SK-N-SH (cell line): ENCODE data around the gene RAPSN.

ENCODE experiments used
- CTCF ChIP-seq: fragments of 200-600 bp; sonication (generic); IDR thresholded peaks from 2 replicates; pipeline ENCODE4 v1.6.1; 2017; ENCODE audit warnings: antibody characterized with exemption, mild to moderate bottlenecking, moderate library complexity
- ELF1 ChIP-seq: IDR thresholded peaks from 2 replicates; pipeline ENCODE4 v1.4.0; 2012
- FOXM1 ChIP-seq: IDR thresholded peaks from 2 replicates; pipeline ENCODE4 v1.4.0; 2012; ENCODE audit warnings: low read depth, mild to moderate bottlenecking
- GABPA ChIP-seq: IDR thresholded peaks from 2 replicates; pipeline ENCODE4 v1.4.0; 2012; ENCODE audit warnings: low read depth, mild to moderate bottlenecking
- POLR2AphosphoS5 ChIP-seq: IDR thresholded peaks from 2 replicates; pipeline ENCODE4 v1.6.1; 2012; ENCODE audit warnings: low read depth, low read length
- RCOR1 ChIP-seq: fragments of 150-350 bp; IDR thresholded peaks from 2 replicates; pipeline ENCODE4 v1.6.1; 2017; ENCODE audit warnings: antibody characterized with exemption, low read length
- YY1 ChIP-seq: IDR thresholded peaks from 2 replicates; pipeline ENCODE4 v1.4.0; 2012; ENCODE audit warnings: low read depth, mild to moderate bottlenecking
- TF ChIP-seq, protein P1 (sequence below): IDR thresholded peaks from 2 replicates; pipeline ENCODE4 v1.6.1; 2012; ENCODE audit warnings: mild to moderate bottlenecking, low read depth, low read length, moderate library complexity

- peak; percentile 78 for TF ChIP-seq CTCF
- TF ChIP-seq POLR2AphosphoS5 = no peak
- TF ChIP-seq ELF1 = no peak
- TF ChIP-seq YY1 = no peak
- no peak for TF ChIP-seq RCOR1
- TF ChIP-seq GABPA = no peak
- TF ChIP-seq, protein P1, sequence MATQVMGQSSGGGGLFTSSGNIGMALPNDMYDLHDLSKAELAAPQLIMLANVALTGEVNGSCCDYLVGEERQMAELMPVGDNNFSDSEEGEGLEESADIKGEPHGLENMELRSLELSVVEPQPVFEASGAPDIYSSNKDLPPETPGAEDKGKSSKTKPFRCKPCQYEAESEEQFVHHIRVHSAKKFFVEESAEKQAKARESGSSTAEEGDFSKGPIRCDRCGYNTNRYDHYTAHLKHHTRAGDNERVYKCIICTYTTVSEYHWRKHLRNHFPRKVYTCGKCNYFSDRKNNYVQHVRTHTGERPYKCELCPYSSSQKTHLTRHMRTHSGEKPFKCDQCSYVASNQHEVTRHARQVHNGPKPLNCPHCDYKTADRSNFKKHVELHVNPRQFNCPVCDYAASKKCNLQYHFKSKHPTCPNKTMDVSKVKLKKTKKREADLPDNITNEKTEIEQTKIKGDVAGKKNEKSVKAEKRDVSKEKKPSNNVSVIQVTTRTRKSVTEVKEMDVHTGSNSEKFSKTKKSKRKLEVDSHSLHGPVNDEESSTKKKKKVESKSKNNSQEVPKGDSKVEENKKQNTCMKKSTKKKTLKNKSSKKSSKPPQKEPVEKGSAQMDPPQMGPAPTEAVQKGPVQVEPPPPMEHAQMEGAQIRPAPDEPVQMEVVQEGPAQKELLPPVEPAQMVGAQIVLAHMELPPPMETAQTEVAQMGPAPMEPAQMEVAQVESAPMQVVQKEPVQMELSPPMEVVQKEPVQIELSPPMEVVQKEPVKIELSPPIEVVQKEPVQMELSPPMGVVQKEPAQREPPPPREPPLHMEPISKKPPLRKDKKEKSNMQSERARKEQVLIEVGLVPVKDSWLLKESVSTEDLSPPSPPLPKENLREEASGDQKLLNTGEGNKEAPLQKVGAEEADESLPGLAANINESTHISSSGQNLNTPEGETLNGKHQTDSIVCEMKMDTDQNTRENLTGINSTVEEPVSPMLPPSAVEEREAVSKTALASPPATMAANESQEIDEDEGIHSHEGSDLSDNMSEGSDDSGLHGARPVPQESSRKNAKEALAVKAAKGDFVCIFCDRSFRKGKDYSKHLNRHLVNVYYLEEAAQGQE = no peak
- TF ChIP-seq FOXM1 = no peak
These were observed 36.8 kb downstream of the RAPSN start for GRCh38 chr11:47411884-47412746.
